Stimulated activated effector memory CD8-positive, alpha-beta T cell treated with anti-CD3 and anti-CD28 coated beads, Interleukin-12 subunit alpha, Interleukin-12 subunit beta, amount 100 ng/mL, for 72 hours (primary cell): ENCODE measurements around the gene FOXF1.

Experiments
- ATAC-seq: fragments of 150-1000 bp; cut with Tn5 transposase; 2 replicates; pipeline ENCODE4 v1.10.0; 2021
- DNase-seq, 2 donors: peaks; one replicate each; pipeline ENCODE4 v3.0.0; 2021 to 2022; ENCODE audit warnings: low spot score in 2 of 2
- H3K27ac Mint-ChIP-seq: one replicate; pipeline ENCODE4 v1.8.0; 2022; ENCODE audit warnings: mild to moderate bottlenecking, mixed read lengths
- H3K36me3 Mint-ChIP-seq: one replicate; pipeline ENCODE4 v1.8.0; 2022; ENCODE audit warnings: mild to moderate bottlenecking, mixed read lengths
- H3K4me1 Mint-ChIP-seq: one replicate; pipeline ENCODE4 v1.8.0; 2022; ENCODE audit warnings: mixed read lengths
- H3K4me3 Mint-ChIP-seq: one replicate; pipeline ENCODE4 v1.8.0; 2022; ENCODE audit warnings: mild to moderate bottlenecking, mixed read lengths
- H3K9me3 Mint-ChIP-seq: one replicate; pipeline ENCODE4 v1.8.0; 2022; ENCODE audit warnings: mixed read lengths

Gene FOXF1

GRCh38 chr16:86507173-86508027 lies 2.9 kb upstream of the FOXF1 start:
- Mint-ChIP-seq H3K36me3 (peaks cover 20% of the 10 kb centered on the region), H3K4me3 (peak overlapping the region; percentile 57), H3K4me1 (peaks cover 31% of the 10 kb centered on the region), H3K9me3 (no peaks in the 10 kb centered on the region), H3K27ac (no peak overlapping the region)
- no peak for ATAC-seq
- DNase-seq: no peak

GRCh38 chr16:86508028-86508946 lies 2.0 kb upstream of the FOXF1 start:
- peaks cover 31% of the 10 kb centered on the region for H3K4me1 Mint-ChIP-seq
- DNase-seq (no peak), ATAC-seq (no peak)
- no peaks in the 10 kb centered on the region for H3K9me3 Mint-ChIP-seq
- no peak overlapping the region for H3K27ac Mint-ChIP-seq
- H3K4me3 Mint-ChIP-seq: peak overlapping the region; percentile 68
- H3K36me3 Mint-ChIP-seq: peaks cover 20% of the 10 kb centered on the region

- peak overlapping the region; percentile 68 for H3K4me3 Mint-ChIP-seq
- H3K9me3 Mint-ChIP-seq: no peaks in the 10 kb centered on the region
- peaks cover 20% of the 10 kb centered on the region for H3K36me3 Mint-ChIP-seq
- DNase-seq (no peak), ATAC-seq (no peak)
- H3K4me1 Mint-ChIP-seq: peaks cover 31% of the 10 kb centered on the region
- H3K27ac Mint-ChIP-seq: no peak overlapping the region
Observed at GRCh38 chr16:86508947-86509758, 1.2 kb upstream of the FOXF1 start.

GRCh38 chr16:86509759-86510464 lies 415 bp upstream of the FOXF1 start:
- Mint-ChIP-seq H3K27ac (no peak overlapping the region), H3K36me3 (peaks cover 17% of the 10 kb centered on the region), H3K4me3 (peak overlapping the region; percentile 68), H3K9me3 (no peaks in the 10 kb centered on the region), H3K4me1 (peaks cover 30% of the 10 kb centered on the region)
- ATAC-seq (no peak), DNase-seq (no peak)

- no peaks in the 10 kb centered on the region for H3K9me3 Mint-ChIP-seq
- H3K4me3 Mint-ChIP-seq: peak overlapping the region; percentile 20
Observed at GRCh38 chr16:86511317-86512161, 1.2 kb downstream of the FOXF1 start.

GRCh38 chr16:86512301-86512859 lies 2.1 kb downstream of the FOXF1 start:
- Mint-ChIP-seq H3K9me3 (no peaks in the 10 kb centered on the region), H3K36me3 (peaks cover 13% of the 10 kb centered on the region), H3K4me3 (no peak overlapping the region), H3K27ac (no peak overlapping the region), H3K4me1 (peaks cover 18% of the 10 kb centered on the region)
- no peak for ATAC-seq
- DNase-seq: no peak

More at GRCh38 chr16:86511317-86512161, 1.2 kb downstream of the FOXF1 start:
- peaks cover 19% of the 10 kb centered on the region for H3K4me1 Mint-ChIP-seq
- H3K27ac Mint-ChIP-seq: no peak overlapping the region
- no peak for DNase-seq
- no peak for ATAC-seq
- peaks cover 14% of the 10 kb centered on the region for H3K36me3 Mint-ChIP-seq

- ATAC-seq (no peak), DNase-seq (no peak)
- Mint-ChIP-seq H3K36me3 (peaks cover 7% of the 10 kb centered on the region), H3K4me1 (peaks cover 12% of the 10 kb centered on the region), H3K27ac (no peak overlapping the region), H3K9me3 (no peaks in the 10 kb centered on the region), H3K4me3 (no peak overlapping the region)
Observed at GRCh38 chr16:86512860-86513470, 2.6 kb downstream of the FOXF1 start.

- ATAC-seq (no peak), DNase-seq (no peak)
- Mint-ChIP-seq H3K9me3 (no peaks in the 10 kb centered on the region), H3K4me3 (no peak overlapping the region), H3K4me1 (peaks cover 11% of the 10 kb centered on the region), H3K36me3 (peaks cover 6% of the 10 kb centered on the region), H3K27ac (no peak overlapping the region)
Observed at GRCh38 chr16:86513471-86514277, 3.3 kb downstream of the FOXF1 start.

- Mint-ChIP-seq H3K36me3 (no peaks in the 10 kb centered on the region), H3K4me1 (peaks cover 13% of the 10 kb centered on the region), H3K27ac (no peak overlapping the region), H3K4me3 (no peak overlapping the region), H3K9me3 (no peaks in the 10 kb centered on the region)
- ATAC-seq: no peak
- no peak for DNase-seq
Observed at GRCh38 chr16:86514481-86515376, 4.4 kb downstream of the FOXF1 start.

- DNase-seq (no peak), ATAC-seq (no peak)
- no peak overlapping the region for H3K4me3 Mint-ChIP-seq
- H3K4me1 Mint-ChIP-seq: peaks cover 18% of the 10 kb centered on the region
- H3K36me3 Mint-ChIP-seq: no peaks in the 10 kb centered on the region
- no peaks in the 10 kb centered on the region for H3K9me3 Mint-ChIP-seq
- H3K27ac Mint-ChIP-seq: no peak overlapping the region
Observed at GRCh38 chr16:86515413-86515776, 5.1 kb downstream of the FOXF1 start.

GRCh38 chr16:86515777-86516622 lies 5.7 kb downstream of the FOXF1 start:
- Mint-ChIP-seq H3K9me3 (no peaks in the 10 kb centered on the region), H3K4me3 (no peak overlapping the region)
- no peak for DNase-seq

More at GRCh38 chr16:86515777-86516622, 5.7 kb downstream of the FOXF1 start:
- Mint-ChIP-seq H3K36me3 (no peaks in the 10 kb centered on the region), H3K4me1 (peaks cover 13% of the 10 kb centered on the region), H3K27ac (no peak overlapping the region)
- no peak for ATAC-seq
